Measurements from ENCODE around the gene FCAMR.

The FCAMR gene

GRCh38 chr1:206998816-206999215 lies 28.6 kb upstream of the FCAMR start:
- no peak for DNase-seq

GRCh38 chr1:206992790-206993189 lies 22.5 kb upstream of the FCAMR start:
- no peak for DNase-seq

GRCh38 chr1:206987873-206988272 lies 17.6 kb upstream of the FCAMR start:
- no peak for DNase-seq

- no peak for DNase-seq
Observed at GRCh38 chr1:206986885-206987284, 16.6 kb upstream of the FCAMR start.

- no peak for DNase-seq
Observed at GRCh38 chr1:206986402-206986801, 16.1 kb upstream of the FCAMR start.

GRCh38 chr1:206985162-206985749 lies 15.0 kb upstream of the FCAMR start:
- DNase-seq = no peak

GRCh38 chr1:206982216-206982615 lies 12.0 kb upstream of the FCAMR start:
- peak; percentile 84 for DNase-seq

- no peak for DNase-seq
Observed at GRCh38 chr1:206979379-206980043, 9.3 kb upstream of the FCAMR start.

GRCh38 chr1:206978259-206978658 lies 8.0 kb upstream of the FCAMR start:
- no peak for DNase-seq

- DNase-seq = no peak
Observed at GRCh38 chr1:206975306-206975705, 5.0 kb upstream of the FCAMR start.

GRCh38 chr1:206974140-206974539 lies 3.9 kb upstream of the FCAMR start:
- DNase-seq = no peak

- DNase-seq = no peak
Observed at GRCh38 chr1:206972728-206973127, 2.5 kb upstream of the FCAMR start.

- no peak for DNase-seq
Observed at GRCh38 chr1:206971029-206971655, 882 bp upstream of the FCAMR start.

GRCh38 chr1:206969090-206969489 lies 1.2 kb downstream of the FCAMR start:
- no peak for DNase-seq

- DNase-seq = no peak
Observed at GRCh38 chr1:206967096-206967849, 3.0 kb downstream of the FCAMR start.

GRCh38 chr1:206965781-206966180 lies 4.5 kb downstream of the FCAMR start:
- DNase-seq = no peak

- DNase-seq = no peak
Observed at GRCh38 chr1:206963740-206964139, 6.5 kb downstream of the FCAMR start.

- no peak for DNase-seq
Observed at GRCh38 chr1:206963119-206963712, 7.0 kb downstream of the FCAMR start.

GRCh38 chr1:206962272-206962671 lies 8.0 kb downstream of the FCAMR start:
- DNase-seq = no peak

GRCh38 chr1:206961668-206962067 lies 8.6 kb downstream of the FCAMR start:
- DNase-seq = no peak

- no peak for DNase-seq
Observed at GRCh38 chr1:206960676-206961386, 9.4 kb downstream of the FCAMR start.

- no peak for DNase-seq
Observed at GRCh38 chr1:206958144-206958543, 12.1 kb downstream of the FCAMR start.

GRCh38 chr1:206957639-206958038 lies 12.6 kb downstream of the FCAMR start:
- DNase-seq = no peak
